COLO829 (cell line): Measurements from ENCODE around the gene UPF1.

Source experiments
- DNase-seq: peaks from one replicate; pipeline ENCODE4 v3.0.0; 2012; ENCODE audit warnings: low spot score

Gene UPF1

DNA sequence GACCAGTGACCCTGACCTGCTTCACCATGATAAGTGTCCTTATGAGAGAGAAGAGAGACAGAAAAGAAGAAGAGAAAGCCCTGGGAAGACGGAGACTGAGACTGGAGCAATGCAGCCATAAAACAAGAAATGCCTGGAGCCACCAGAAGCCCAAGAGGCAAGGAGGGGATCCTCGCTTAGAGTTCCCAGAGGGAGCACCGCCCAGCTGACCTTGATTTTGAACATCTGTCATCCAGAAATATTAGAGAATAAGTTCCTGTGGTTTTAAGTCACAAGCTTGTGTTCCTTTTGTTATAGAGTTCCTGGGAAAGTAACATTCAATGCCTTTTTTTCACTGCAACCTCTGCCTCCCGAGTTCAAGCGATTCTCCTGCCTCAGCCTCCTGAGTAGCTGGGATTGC lies 44.0 kb downstream of the UPF1 start:
- DNase-seq: no peak

DNA sequence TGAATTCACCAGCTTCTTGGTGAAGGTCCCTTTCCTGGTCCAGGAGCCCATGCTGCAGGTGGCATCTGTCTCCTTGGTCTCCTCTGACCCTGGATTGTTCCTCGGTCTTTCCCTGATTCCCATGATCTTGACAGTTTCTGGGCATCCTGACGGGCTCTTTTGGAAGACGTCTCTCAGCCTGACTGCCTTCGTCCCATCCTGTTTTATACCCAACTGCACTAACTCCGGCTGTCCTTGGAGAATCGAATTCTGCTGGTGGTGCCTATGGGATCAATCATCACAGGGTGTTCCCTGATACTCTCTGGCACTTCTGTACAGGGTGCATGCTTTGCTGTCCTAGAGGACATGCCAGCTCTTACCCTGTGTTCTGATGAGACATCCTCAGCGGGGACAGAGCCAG lies 45.1 kb downstream of the UPF1 start:
- no peak for DNase-seq

DNA sequence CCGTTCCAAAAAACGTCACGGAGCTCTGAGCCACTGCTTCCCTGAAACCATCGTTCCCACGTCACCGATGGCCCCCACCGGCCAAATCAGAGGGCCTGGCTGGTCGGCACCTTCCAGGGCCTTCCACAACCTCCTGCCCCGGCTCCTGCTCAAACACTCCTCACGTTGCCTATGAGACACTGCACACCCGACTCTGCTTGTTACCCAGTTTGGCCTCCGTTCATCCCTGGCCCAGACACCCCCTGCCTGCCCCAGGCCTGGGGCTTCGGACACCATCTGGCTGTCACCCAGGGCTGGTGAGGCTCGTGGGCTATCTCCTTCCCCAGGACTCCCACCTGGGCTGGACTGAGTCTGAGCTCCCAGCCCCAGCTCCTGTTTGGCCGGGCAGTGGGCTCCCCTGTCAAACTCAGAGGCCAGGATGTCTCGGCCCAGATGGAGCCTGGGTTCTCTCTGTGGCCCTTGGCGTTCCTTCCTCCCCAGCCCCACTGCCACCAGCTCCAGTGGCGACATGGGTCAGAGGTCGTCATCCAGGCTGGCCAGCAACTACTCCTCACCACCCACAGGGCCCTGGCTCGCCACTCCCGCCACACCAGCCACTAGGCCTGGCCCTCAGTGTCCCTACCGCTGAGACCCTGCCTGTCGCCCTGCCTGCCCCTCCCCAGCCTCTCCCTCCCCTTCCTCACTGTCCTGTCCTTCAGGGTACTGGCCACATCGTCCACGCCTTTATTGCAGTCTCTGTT lies 46.5 kb downstream of the UPF1 start:
- no peak for DNase-seq

DNA sequence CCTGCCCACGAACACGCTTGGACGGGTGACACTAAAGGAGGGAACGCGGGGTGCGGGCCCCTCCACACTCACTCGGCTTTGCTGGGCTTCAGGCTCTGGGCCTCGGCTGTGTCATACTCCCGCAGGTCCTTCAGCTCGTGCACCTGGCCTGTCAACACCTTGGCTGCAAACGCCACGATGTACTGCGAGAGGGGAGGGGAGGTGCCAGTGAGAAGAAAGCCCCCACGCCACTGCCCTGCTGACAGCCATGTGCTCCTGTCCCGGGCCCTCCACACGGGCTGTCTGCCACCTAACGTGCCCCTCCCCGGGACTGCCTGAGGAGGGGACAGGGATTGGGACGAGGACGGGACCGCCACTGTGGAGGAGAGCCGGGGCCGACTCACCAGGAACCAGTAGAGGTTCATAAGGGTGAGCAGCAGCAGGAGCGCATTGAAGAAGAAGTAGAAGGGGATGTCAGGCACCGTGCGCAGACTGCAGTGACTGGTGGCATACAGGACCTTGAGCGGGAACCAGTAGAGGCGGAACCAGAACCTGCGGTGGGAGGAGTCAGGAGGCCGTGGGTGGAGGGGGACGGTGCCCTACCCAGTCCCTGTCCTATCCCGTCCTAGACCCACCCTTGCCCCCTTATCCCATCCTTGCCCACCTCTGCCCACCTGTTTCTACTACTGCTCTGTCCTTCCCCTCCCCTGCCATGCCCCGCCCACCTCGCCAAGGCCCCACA lies 47.3 kb downstream of the UPF1 start:
- DNase-seq: no peak

DNA sequence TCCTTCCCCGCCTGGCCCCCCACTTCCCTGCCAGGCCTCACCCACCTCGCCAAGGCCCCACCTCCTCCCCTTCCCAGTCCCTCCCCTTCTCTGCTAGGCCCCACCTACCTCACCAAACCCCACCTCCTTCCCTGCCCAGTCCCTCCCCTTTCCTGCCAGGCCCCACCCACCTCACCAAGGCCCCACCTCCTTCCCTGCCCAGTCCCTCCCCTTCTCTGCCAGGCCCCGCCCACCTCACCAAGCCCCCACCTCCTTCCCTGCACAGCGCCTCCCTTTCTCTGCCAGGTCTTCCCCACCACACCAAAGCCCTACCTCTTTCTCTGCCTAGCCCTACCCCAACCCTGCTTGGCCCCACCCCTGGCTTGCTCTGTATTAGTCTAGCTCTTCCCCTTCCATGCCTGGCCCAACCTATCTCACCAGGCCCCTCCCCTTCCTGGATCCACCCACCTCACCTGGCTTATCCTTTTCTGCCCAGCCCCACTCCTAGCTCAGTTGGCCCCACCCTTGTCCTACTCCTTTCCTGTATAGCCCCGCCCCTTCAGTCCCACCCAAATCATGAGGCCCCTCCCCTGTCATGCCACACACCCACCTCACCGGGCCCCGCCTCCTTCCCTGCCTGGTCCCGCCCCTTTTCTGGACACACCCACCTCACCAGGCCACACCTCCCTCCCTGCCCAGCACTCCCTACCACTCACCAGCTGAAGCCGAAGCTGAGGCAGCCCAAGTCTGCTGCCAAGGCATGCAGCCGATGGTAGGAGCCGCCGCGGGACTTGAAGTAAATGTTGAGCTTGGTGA lies 48.0 kb downstream of the UPF1 start:
- DNase-seq: peak; percentile 49

DNA sequence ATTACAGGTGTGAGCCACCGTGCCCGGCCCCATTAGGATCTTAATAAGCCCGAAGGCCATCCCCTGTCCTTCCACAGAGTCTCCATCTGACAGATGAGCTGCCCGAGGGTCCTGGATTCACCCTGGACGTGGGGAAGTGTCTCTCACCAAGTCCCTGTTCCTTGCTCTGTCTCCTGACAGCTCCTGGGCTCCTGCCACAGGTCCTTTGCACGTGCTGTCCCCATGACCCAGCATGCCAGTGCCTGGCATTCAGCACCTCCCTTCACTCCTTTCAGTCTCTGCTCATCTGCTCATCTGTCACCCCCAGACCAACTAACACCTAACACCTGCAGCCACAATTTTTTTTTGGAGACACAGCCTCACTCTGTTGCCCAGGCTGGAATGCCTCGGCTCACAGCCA lies 49.7 kb downstream of the UPF1 start:
- DNase-seq: no peak

DNA sequence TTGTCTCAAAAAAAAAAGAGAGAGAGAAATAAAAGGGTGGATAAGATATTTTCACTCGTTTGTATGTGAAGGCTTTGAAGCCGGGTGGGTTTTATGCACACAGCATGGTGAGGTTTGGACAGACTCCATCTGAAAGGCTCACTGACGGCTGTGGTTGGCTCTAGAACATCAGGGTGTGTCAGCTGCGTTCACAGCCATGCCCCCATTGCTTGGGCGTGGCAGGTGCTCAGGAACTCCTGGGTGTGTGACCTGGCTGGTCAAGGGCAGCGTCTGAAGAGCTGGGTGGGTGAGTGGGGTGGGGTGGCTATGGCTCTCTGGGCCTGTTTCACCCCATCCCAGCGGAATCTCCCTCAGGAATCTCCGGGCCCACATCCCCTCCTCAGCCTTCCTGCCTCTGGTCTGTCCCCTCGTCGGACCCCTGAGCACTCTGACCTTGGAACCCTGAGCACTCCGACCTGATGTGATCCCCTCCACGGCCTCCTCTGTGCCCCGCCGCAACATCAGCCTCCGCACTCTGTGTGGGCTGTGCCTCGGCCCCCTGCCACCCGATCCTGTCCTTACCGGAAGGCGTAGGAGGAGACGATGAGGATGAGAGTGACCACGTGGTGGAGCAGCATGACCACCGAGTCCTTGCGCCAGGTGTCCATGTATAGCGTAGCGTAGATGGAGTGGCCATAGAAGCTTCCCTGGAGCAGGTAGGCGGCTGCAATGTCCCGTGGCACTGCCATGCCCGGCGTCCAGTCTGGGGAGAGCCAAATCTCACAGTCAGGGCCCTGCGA lies 52.0 kb downstream of the UPF1 start:
- DNase-seq: no peak

DNA sequence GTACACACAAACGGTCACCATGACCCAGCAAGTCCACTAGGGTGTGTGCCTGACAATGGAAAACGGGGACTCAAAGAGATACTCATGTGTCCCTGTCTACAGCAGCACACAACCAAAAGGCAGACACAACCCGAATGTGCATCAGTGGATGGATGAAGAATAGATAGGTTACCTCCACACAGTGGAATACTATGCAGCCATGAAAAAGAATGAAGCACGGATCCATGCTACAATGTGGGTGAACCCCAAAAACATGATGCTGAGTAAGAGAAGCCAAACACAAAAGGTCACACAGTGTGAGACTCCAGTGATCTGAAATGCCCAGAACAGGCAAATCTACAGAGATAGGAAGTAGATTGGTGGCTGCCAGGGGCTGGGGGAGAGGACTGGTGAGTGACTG lies 55.2 kb downstream of the UPF1 start:
- no peak for DNase-seq

DNA sequence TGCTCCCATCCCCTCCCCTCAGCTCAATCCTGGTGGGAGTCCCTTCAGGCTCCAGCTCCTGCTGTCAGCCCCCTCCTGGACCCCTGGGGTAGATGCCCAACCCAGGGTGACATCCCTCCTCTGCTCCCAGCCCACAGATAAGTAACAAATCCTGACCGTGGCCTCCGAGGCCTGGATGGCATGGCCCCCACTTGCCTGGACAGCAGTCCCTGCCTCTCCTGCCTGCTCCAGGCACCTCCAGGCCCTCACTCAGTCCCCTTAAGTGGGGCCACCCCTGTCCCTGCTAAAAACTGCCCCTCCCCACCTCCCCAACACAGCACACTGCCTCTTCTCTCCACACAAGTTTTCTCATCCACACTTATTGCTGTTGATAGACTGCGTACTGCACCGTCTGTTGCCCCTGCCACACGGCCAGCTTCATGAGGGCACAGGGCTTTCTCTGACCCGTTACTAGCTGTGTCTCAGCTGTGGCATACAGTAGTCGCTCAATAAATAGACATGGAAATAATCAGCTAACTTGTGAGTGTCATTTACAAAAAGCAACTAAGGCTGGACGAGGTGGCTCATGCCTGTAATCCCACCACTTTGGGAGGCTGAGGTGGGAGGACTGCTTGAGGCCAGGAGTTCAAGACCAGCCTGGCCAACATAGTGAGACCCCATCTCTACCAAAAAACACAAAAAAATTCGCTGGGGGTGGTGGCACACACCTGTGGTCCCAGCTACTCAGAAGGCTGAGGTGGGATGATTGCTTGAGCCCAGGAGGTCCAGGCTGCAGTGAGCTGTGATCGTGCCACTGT lies 58.4 kb downstream of the UPF1 start:
- no peak for DNase-seq

DNA sequence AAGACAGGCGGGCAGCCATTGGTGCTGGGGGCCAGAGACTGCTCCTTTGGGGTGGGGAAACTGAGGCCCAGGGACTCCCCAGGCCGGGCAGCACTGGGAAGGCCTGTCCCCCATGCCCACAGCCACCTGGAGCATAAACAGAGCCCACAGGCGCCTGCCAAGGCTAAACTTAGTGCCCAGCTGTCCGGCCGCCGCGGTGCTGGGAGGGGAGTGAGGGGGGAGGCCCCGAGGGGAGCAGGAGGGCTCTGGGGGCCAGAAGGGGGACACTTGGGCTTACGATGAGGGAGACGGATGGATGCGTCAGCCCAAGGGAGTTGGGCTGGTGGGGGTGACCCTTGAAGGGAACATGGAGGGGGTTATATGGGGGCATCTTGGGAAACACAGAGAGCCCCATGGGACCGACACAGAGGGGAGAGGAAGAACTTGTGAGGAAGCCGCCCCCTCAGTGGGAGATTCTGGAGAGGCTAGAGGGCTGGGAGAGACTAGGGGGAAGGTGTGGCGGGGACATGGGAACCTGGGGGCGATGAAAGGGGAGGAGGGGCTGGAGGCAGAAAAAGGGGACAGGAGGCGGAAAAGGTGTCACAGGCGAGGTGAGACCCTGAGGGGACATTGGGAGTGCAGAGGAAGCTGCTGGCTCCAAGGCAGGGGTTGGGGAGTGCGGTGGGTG lies 62.0 kb downstream of the UPF1 start:
- DNase-seq: no peak

DNA sequence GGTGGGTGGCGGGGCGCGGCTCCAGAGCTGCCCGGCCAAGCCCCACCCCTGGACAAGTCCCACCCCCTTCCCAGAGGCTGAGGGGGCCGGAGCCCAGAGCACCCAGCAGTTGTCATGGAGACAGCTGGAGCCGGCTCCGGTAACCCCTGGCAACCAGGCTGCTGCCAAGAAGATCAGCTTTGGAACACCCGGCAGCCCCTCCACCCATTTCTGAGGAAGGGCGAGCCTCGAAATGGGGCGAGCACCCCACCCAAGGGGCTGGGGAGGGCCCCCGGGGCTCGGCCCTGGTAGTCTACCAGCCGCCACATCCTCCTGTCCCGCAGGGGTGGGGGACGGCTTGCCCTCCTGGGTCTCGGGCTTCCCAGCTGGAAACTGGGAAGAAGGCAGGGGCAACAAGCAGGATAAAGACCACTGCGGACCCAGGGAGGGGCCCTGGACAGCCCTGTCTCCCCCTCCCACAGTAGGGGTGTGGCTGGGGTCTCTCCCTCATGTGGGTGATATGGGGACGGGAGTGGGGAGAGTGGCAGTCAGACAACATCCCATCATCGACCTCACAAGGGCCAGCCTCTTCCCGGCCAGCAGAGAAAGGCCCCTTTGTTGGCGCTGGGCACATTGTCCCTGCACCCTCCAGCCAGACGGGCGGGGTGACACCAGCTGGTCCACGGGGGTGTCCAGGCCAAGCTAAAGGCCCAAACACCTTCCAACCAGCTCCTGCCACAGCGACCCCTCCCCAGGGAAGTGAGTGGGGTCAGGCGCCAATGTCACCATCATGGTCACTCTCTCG lies 62.7 kb downstream of the UPF1 start:
- DNase-seq: peak; percentile 76

DNA sequence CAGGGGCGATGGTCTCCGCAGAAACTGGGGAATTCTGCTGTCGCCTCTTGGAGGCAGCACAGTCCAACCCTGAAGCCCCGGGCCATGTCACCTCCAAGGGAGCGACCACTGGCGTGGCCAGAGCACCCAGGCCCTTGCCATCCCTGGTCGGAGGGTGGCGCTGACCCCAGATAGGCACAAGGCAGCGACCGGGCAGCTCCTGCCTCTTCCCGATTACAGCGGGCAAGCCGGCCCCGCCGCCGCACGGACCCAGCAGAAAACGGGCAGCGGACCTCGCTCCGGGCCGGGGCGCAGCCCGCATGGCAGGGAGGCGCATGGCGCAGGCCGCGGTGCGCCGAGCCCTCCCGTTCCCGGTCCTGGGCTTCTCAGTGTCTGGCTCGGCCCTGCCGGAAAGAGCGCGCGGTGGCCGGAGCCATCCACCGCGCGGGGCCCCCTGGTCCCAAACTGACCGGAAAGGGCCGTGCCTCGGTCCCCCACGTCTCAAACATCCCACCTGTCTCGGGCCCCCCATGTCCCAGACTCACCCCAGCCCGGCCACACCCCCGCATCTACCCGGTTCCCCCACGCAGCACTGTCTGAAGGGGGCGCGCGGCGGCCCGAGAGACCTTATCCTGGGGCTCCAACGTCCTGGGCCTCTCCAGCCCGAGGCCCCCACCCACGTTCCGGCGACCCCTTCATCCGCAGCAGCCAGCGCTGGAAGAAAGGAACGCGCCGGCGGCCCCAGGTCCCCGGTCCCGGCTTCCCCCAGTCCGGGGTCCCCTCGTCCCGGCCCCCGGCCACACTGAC lies 63.5 kb downstream of the UPF1 start:
- peak; percentile 58 for DNase-seq

DNA sequence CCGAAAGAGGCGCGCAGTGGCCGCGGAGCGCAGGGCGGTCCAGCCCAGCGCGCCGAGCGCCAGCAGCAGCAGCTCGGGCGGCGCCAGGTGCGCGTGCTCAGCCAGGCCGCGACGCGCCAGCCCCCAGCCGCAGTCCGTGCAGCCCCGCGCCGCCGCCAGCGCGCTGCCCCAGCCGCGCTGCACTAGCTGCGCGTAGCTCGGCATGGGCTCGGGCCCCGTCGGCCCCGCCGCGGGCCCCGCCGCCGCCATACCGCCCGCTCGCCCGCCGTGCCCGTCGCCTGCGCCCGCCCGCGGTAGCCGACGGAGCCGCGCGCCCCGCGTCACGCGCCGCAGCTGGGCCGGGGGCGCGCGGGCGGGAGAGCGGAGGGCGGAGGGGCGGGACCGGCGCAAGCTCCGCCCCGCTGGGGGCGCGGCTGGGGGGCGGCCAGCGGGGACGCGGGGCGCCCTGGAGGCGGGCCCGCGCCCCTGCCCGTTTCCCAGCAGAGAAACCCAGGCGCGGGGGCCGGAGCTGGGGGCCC lies 64.1 kb downstream of the UPF1 start, which contains the start of gene CERS1:
Gene CERS1 (minus strand): TSS at position 335 of the 518 bp plus-strand sequence. CDS start 86 bp downstream, at position 249.
- DNase-seq: no peak

DNA sequence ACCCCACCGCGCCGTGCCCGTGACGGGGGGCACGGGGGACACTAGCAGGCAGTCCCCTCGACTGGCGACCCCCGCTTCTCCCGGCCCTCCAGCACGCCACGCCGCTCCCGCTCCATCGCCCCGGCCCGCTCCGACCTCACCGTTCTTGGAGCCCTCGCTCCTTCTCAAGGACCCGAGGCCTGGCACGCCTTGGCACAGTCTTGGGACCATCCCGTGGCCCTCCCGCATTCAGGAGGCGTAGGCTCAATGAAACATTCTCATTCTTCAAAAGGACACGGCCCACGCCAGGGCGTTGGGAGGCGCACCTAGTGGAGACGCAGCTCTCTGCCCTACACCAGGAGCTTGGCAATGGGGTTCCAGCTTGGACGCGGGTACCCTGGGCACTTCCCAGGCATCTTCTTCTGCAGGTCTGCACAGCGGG lies 64.7 kb downstream of the UPF1 start:
- DNase-seq: no peak

DNA sequence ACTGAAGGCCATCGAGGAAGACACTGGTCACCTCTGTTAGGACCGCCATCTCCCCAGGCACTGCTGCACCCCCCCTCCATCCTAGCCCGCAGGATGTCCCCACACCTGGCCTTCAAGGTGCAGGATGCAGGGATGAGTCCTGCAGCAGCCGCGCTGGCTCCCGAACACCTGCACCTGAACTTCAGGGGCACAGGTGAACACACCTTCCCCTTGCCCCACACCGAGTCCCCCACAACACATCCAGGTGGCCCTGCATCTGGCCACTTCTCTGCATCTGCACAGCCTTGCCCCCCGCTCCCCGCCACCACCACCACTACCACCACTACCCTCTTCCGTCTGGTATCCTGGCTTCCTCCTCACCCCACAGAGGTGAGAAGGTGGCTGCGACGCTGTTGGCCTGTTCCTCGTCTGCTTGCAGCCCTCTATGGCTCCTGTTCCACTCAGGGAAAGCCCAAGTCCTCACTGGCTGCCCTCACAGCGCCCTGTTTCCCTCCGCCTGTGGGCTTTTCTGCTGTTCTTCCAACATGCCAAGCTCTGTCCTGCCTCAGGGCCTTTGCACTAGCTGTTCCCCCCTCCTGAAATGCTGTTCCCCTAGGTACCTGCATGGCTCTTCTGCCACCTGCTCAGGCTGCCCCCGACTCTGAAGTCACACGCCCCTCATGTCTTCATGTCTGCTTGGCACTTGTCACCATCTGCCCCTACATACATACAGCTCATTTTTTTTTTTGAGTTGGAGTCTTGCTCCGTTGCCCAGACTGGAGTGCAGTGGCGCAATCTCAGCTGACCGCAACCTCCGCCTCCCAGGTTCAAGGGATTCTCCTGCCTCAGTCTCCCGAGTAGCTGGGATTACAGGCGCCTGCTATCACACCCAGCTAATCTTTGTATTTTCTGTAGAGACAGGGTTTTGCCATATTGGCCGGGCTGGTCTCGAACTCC lies 65.6 kb downstream of the UPF1 start:
- no peak for DNase-seq

DNA sequence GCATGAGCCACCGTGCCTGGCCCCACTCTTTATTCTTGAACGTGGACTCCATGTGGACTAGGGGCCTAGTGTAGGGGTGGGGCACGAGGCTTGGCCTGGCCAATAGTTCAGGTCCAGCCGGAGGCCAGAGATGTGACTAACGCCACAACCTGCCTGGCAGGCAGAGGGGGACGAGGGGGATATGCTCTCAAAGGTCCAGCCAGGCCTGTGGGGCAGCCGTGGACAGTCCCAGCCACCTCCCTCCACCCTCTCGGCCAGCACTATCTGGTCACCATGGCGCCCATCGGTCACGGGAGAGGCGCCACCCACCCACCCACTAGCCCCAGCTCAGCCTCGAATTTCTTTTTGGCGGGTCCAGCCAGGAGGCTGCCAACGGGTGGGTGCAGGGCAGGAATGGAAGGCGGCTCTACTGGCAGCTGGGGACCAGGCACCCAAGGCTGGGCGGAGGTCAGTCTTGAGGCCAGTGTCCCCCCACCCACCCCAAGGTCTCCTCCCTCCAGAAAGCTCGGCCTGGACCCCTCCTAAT lies 66.4 kb downstream of the UPF1 start:
- DNase-seq: no peak
